HG03520 (cell line): ENCODE results near the gene CDCP1.
A peak's percentile ranks its signal among the peaks of the same experiment; 100 is the strongest.
"Not testable (repeated sequence)": the region's sequence is repeated elsewhere in the genome, so short reads cannot be mapped to it uniquely, and the experiment has no call there.

Source experiments
- ATAC-seq: cut with Tn5 transposase; IDR thresholded peaks from one replicate; pipeline ENCODE4 v1.9.1; 2021; ENCODE audit warnings: mild to moderate bottlenecking, moderate library complexity; ENCODE audit not compliant: unreplicated experiment

CDCP1 gene

DNA sequence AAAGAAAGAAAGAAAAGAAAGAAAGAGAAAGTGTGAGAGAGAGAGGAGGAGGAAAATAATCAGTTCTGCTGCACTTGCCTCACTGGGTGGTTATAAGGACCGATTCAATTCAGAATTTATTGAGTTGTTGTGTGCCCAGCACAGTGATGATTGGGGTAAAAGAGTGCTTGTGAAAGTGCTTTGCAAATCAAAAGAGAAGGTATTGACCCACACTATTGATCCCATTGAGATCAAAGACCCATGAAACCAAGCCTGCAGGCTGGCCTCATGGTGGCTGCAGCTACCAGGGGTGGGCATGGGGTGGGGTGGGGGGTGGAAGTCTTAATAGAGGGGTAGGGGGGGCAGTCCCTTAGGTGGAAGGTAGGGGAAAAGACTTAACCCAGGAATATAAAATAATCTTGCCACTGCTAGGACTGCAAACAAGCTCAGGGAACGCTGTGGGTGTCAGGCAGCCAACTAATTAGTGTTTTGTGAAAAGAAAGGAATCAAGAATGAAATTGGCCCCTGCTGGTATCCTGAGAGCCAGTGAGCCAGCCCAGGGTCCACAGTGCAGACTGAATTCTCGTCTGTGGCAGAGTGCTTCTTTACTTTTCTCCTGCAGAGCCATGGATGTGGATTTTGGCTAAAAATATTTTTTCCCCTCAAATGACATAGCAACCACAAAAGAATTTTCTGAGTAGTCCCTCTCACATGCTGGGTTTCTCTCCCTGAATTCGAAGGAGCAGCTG lies 85.8 kb downstream of the CDCP1 start:
- ATAC-seq, result no peak

DNA sequence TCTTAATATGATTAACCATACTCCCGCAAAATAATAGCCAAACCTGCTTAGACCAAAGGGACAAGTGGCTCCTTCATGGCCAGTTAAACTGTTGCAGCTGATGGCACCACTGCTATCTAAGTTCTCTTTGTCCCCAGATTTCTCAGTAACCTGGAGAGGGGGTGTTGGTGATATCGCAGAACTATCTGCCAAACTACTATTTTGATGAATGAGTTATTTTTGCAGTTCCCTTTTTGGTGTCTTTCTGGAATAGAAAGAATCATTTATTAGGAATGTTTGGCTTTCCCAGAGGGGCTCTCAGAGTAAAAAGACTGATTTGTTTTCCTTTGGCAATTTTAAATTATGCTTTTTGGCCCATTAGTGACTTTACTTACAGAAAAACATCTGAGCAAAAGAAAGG lies 87.0 kb downstream of the CDCP1 start:
- no peak for ATAC-seq

DNA sequence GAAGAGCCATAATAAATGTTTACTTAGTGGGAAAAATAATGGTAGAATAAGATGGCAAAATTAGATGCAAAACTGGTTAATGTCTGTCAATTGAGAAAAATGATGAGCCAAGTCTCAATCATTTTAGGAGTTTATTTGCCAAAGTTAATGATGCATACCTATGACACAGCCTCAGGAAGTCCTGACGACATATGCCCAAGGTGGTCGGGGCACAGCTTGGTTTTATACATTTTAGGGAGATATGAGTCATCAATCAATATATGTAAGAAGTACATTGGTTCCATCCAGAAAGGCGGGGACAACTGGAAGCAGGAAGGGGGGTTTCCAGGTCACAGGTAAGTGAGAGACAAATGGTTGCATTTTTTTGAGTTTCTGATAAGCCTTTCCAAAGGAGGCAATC lies 88.6 kb downstream of the CDCP1 start:
- no peak for ATAC-seq

DNA sequence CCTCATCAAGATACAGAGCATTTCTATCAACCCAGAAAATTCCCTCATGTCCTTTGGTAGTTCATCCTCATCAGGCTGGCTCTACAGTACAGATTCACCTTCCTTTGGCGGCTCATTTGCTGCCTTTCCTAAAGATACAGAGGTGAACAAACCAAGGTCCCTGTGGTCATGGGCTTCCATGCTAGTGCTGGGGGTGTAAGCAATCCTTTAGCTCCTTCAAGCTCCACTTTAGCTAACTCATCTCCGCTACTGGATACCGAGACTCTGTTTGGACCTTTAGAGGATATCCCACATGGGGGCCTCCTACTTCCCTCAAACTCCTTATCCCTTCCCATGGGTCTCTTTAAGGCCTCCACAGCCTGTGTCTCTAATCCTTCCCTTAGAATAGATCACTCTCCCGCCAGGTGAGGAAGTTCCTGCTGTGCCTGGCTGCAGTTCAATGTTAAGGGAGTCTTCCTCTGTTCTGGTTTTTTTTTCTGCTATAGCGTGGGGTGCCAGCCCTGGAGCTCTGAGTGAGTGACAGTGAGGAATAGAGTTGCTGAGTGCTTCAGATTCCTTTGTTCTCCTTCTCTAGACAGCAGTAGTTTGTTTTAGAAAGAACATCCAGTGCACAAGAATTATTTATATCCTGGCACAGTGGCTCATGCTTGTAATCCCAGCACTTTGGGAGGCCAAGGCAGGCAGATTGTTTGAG lies 89.4 kb downstream of the CDCP1 start:
- no peak for ATAC-seq

DNA sequence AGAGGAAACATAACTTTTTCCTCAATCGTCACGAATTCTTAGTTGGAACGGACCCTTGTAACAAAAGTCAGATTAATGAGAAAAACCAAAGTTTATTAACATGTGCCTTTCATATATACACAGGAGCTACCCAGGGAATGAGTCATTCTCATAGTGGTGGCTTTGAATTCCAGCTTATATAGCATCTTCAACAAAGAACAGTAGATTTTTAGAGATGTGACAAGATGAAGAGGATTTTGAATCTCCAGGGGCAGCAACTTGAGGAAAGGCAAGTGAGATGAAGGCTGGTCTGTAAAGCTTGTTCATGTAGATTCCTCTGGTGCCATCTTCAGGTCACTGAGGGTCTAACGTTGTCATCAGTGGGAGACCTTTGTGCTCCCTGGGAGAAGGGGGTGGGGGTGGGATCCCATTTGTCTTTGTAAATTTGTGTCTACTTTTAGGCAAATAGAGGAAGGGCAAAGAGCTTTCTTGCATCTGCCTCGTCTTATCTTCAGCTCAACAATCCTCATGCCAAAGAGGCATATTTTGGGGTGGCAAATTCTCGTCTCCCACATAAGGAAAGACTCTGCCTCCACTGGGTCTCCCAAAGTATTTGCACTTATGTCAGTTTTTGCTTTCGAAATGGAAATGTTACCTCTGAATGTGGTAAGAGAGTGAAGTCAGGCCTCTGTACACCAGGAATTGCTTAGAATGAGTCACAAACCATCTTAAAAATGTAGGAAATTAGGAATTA lies 90.6 kb downstream of the CDCP1 start:
- no peak for ATAC-seq

DNA sequence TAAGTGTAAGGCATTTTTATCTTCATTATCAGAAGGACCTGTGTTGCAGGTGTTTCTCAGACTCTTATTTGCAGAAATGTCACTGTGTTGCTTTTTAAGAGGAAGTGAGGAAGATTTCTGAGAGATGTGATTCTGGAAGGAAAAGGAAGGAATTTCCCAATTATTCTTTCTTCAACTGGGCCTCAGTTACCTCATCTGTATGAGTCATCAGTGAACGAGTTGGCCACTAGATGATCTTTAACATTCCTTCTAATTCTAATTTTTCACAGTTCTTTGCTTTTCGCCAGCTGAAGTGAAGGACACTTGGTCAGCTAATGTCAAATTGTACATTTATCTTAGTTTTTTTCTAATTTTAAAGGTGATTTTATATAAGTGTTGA lies 91.2 kb downstream of the CDCP1 start:
- ATAC-seq, result no peak

DNA sequence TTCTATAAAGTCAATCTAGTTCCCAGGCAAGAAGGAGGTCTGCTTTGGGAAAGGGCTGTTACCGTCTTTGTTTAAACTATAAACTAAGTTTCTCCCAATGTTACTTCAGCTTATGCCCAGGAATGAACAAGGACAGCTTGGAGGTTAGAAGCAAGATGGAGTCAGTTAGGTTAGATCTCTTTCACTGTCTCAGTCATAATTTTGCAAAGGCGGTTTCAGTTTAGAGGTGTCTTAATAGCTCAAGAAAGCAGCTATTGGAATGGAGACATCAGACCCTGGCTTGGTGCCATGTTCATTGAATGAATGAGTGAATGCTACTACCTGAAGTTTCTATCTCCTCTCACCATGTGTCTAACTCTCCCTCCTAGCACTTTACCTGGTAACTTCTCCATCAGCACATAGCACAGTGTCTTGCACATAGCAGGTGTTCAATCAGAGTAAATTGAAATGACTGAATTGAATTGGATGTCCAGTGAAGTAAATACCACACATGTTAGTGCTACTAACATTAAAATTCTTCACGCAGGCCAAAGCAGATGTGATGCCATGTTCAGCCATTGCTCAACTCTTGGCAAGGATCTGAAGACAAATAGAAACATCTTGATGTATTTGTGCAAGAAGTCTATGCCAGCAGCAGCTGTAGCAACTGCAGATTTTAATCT lies 91.9 kb downstream of the CDCP1 start:
- ATAC-seq, result no peak

DNA sequence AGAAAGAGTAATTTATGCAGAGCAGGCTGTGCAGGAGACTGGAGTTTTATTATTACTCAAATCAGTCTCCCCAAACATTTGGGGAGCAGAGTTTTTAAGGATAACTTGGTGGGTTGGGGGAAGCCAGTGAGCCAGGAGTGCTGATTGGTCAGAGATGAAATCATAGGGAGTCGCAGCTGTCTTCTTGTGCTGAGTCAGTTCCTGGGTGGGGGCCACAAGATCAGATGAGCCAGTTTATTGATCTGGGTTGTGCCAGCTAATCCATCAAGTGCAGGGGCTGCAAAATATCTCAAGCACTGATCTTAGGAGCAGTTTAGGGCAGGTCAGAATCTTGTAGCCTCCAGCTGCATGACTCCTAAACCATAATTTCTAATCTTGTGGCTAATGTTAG lies 92.4 kb downstream of the CDCP1 start:
- not testable (repeated sequence) for ATAC-seq

DNA sequence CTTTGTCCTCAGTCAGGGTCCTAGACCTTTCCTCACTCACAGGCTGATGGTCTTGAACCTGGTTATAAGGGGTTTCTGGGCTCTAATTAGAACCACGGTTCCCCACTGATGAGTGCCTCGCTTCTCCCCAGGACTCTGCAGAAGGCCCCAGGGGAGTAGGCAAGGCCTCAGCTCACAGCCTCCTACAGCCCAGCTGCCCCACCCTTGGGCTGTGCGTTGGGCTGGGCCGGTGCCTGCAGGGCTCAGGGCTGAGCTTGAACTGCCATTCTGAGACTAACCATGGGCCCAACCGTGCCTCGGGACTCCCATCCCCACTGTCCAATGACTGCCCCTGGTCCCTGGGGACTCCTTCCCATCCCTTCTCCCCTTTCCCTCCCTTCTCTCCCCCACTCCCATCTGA lies 94.5 kb downstream of the CDCP1 start:
- no peak for ATAC-seq

DNA sequence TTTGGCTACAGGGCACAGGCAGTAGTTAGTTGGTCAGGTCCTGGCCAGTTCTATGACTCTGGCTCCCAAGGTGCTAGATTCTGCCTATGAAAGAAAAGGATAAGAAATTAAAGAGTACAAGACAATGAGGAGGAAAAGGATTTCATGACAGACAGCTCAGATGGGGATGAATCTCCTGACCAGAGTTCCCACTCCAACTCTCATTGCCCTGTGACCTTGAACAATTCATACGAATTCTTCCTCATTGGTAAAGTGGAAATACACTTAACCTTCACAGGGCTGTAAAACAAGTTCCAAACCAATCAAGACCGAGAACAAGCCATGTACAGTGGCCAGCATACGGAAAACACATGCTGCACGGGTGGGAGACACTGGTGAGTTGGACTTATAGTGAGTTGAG lies 96.4 kb downstream of the CDCP1 start:
- no peak for ATAC-seq

DNA sequence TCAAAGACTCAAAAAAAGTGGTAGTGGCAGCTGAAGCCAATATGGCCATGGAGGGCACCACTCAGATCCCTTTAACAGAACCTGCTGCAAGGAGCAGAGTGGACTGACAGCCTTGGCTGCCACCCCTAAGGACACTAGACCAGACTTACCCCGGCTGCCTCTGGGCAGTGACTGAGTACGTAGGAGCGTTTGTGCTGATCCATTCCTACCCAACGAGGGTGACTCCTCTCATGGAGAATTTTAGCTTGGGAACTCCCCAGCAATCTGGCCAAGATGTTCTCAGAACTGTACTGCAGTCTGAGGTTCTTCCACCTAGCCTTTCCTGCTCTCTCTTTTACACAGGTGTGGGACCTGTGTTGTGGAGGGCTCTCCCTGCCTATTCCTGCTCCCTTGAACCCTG lies 97.9 kb downstream of the CDCP1 start:
- ATAC-seq, result no peak

DNA sequence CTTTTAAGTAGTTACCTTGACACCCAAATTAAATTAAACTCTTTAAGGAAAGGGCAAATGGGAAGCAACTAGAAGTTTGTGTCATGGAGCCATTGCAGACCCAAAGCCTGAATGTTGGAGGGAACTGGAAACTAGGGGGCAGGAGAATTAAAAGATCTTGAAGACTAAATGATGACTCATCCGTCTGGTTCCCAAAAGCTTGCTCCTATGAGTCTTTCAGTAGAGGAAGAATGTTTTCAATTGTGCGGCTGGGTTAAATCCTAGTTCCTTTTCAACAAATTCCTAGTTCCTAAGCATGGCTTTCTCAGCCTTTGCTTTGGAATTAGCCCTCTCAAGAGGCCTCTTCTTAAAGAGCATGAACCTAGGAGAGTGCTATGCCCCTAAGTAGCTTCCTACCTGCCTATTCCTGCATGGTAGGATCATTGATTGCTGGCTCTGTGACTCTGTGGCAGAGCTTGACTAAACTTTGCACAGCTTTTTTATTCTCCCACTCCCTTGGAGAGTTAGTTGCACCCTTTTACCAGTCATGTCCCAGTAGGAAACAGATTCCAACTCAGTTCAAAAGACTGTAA lies 102.4 kb downstream of the CDCP1 start:
- no peak for ATAC-seq

DNA sequence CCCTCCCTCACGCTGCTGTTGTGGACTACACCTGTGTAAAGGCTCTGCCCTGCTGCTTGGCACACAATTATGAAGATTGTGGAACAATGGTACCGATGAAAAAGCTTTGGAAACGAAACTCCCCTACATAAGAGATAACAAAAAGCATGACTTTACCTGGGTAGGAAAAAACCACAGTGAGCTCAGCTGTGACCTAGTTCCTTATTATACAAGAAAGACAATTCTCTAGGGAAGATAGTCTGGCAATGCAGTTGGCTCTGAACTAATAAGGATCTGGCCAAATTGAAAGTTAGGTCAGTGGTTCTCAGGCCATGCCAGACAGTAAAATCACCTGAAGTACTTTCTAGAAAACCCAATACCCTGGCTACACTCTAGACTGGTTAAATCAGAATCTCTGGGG lies 104.0 kb downstream of the CDCP1 start:
- ATAC-seq, result no peak

DNA sequence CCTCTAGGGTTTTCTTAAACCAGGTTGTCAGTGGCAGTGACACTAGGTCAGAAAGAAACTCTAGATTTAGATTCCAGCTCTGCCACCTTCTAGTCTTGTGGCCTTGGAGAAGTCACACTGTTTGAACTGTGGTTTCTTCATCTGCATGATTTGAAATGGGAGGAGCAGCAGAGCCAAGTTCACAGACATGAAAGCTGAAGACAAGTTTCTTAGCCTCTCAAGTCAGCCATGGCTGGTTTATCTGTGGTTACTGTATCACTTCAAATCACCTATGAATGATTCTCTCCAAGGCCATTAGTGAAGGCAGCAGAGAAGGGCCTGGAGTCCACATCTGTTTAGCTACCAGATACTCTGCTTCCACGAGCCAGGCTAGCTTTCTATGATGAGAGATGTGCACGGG lies 104.5 kb downstream of the CDCP1 start:
- no peak for ATAC-seq

DNA sequence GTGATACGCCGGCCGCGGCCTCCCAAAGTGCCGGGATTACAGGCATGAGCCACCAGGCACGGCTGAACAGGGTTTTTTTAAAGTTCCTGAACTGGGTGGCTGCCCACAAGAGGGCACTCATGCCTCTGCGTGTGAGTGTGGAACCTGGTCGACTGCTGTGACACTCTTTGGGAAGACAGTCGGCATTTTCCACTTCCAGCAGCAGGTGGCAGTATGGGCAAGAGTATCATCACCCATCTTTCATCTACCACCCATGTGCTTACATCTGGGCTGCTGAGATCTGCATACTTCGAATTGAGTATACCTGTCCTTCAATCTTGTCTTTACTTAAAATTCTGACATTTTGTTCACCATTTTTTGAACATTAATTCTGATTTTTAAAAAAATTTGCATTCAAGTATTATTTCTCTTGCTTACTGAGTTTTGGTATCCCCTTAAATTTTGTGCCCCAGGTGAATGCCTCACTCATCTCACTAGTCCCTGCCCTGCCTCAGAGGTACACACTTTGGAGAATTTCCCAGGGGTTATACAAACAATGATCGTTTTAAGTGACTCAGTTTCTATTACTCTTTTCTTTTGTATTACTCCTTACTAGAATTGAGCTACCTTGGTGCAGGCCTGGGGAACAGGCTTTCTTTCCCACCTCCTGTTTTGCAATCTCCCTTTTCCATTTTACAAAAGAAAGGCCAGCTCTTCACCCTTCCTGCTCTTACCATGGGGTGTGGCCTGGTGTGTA lies 108.3 kb downstream of the CDCP1 start:
- ATAC-seq, result peak; percentile 63

DNA sequence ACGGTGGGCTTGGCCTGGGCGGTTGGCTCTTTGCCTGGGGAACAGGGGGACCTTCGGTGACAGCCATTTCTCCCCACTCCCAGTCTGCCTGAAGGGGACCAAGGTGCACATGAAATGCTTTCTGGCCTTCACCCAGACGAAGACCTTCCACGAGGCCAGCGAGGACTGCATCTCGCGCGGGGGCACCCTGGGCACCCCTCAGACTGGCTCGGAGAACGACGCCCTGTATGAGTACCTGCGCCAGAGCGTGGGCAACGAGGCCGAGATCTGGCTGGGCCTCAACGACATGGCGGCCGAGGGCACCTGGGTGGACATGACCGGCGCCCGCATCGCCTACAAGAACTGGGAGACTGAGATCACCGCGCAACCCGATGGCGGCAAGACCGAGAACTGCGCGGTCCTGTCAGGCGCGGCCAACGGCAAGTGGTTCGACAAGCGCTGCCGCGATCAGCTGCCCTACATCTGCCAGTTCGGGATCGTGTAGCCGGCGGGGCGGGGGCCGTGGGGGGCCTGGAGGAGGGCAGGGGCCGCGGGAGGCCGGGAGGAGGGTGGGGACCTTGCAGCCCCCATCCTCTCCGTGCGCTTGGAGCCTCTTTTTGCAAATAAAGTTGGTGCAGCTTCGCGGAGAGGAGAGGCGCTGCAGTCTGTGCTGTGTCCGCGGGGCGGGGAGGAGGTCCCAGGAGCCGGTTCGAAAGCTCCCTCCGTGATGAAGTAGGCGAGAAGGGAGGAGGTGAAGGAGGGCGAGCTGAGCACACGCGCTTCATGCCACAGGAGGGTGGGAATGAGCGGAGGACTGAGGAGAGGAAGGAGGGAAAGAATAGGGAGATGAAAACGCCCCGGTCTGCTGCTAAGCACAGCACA lies 110.5 kb downstream of the CDCP1 start:
- no peak for ATAC-seq

DNA sequence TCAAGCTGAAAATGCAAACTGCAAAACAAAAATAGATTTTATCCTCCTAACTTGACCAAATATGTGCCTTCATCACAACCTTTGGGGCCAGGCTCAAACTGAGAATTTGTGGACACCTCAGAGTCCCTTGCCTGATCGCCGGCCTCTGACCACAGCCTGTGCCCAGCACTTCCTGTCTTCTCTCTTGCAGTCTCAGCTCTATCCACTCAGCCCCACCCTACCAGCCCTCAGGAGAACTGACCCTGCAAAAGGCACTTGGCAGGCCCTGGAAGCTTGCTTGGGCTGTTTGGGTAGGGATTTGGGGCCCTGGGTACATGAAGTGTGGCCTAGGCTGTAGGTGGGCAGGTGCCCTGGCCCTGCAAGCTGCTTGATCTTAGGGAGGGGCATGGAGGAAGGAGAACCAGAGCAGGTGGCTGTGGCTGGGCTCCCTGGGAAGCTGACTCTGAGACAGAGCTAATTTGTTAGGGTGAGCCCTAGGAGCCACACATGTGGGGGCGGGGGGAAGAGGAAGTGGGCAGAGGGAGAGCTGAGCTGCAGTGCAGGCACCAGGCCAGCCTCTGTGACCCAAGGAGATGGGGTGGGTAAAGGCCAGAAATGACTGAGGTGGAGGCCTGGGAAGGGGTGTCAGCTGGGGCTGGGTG lies 111.4 kb downstream of the CDCP1 start:
- ATAC-seq, result no peak

DNA sequence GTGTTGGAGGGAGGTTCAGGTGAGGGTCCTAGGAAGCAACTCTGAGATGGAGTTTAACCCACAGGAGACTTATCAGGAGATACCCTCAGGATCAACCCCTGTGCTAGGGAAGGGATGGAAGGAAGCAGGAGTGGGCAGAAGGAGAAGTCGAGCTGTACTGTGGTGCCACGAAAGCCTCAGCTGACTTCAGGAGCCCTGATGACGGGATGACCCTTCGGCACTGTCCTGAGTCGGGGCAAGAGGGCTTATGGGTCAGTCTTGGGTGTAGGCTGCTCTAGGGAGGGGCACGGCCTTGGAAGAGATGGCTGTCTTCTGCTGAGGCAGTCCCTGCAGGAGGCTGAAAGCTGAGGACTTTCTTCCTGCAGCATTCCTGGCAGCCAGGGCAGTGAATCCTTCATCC lies 112.4 kb downstream of the CDCP1 start:
- no peak for ATAC-seq
